ENCODE results near the gene HAGH.

HAGH gene

GRCh38 chr16:1820946-1821290 is 5.7 kb downstream of the HAGH start:
- Histone ChIP-seq H3K79me2 (ENCODE audit: low read length) (peaks cover 35% of the 10 kb centered on the region), H3K27me3 (replicated peaks; ENCODE audit: insufficient read depth, low read length) (no peaks in the 10 kb centered on the region), H3K27ac (ENCODE audit: low read length) (no peak overlapping the region), H3K4me1 (ENCODE audit: low read length) (peaks cover 5% of the 10 kb centered on the region; the same call in 1 of the 2 replicates), H4K20me1 (ENCODE audit: insufficient read depth, low read length) (no peaks in the 10 kb centered on the region), H3K4me3 (ENCODE audit: low read length) (no peak overlapping the region), H2AFZ (ENCODE audit: low read length) (no peak overlapping the region), H3K9me2 (replicated peaks; ENCODE audit: insufficient read depth, low read length) (no peaks in the 10 kb centered on the region), H3K4me2 (ENCODE audit: low read depth, low read length) (no peak overlapping the region), H3K36me3 (replicated peaks; ENCODE audit: insufficient read depth, low read length) (no peaks in the 10 kb centered on the region), H3K9ac (ENCODE audit: low read length) (no peak overlapping the region), H3K9me3 (replicated peaks; ENCODE audit: insufficient read depth, low read length) (no peaks in the 10 kb centered on the region), H3F3A (ENCODE audit: insufficient read depth, low read length) (peaks cover 6% of the 10 kb centered on the region)
- DNase-seq = no peak
- TF ChIP-seq EZH2phosphoT487 (IDR thresholded peaks at IDR 0.05; ENCODE audit: low read length) (no peak), EZH2 (optimal IDR thresholded peaks at IDR 0.05; ENCODE audit: low read depth, low read length) (no peak)
- TF ChIP-seq, protein P1, sequence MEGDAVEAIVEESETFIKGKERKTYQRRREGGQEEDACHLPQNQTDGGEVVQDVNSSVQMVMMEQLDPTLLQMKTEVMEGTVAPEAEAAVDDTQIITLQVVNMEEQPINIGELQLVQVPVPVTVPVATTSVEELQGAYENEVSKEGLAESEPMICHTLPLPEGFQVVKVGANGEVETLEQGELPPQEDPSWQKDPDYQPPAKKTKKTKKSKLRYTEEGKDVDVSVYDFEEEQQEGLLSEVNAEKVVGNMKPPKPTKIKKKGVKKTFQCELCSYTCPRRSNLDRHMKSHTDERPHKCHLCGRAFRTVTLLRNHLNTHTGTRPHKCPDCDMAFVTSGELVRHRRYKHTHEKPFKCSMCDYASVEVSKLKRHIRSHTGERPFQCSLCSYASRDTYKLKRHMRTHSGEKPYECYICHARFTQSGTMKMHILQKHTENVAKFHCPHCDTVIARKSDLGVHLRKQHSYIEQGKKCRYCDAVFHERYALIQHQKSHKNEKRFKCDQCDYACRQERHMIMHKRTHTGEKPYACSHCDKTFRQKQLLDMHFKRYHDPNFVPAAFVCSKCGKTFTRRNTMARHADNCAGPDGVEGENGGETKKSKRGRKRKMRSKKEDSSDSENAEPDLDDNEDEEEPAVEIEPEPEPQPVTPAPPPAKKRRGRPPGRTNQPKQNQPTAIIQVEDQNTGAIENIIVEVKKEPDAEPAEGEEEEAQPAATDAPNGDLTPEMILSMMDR (IDR thresholded peaks at IDR 0.05; ENCODE audit: low read length) = no peak

DNA sequence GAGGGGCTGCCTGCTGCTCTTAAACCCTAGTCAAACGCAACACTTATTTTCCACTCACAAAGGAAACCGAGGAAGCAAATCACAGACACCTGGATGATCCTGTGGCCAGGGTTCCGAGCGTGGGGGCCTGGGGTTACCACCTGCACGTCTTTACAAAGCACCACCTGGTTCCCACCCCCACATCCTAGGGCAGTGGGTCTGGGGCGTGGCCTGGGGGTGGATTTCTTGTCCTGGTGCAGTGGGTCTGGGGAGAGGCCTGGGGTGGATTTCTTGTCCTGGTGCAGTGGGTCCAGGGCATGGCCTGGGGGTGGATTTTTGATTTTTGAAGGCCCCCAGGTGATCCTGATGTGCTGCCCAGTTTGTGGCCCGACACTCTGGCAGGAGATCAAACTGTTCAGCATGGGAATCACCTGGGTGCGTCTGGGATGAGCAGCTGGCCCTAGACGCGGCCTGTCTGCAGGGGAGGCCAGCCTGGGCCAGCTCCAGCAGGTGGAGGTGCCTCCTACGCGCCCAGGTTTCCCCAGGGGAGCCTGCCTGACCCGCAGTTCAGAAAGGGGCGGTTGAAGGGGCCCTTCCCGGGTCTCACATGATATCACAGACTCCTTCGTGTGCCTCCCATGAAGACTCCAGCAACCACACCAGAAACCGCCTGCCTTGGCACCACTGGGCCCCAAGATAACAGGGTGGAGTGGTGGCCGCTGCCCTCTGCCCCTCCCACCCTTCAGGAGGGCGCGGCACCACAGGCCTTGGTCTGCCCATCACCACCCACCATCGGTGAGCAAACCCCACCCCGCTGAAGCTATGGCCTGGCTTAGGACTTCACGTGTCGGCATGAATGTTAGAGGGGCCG is 6.3 kb downstream of the HAGH start:
- Histone ChIP-seq H3F3A (ENCODE audit: insufficient read depth, low read length) (peaks cover 2% of the 10 kb centered on the region; the same call in 1 of the 2 replicates), H3K9me2 (replicated peaks; ENCODE audit: insufficient read depth, low read length) (no peaks in the 10 kb centered on the region), H4K20me1 (ENCODE audit: insufficient read depth, low read length) (no peaks in the 10 kb centered on the region), H3K36me3 (replicated peaks; ENCODE audit: insufficient read depth, low read length) (no peaks in the 10 kb centered on the region), H3K4me3 (ENCODE audit: low read length) (no peak overlapping the region), H3K4me2 (ENCODE audit: low read depth, low read length) (no peak overlapping the region), H3K9me3 (replicated peaks; ENCODE audit: insufficient read depth, low read length) (no peaks in the 10 kb centered on the region), H3K27ac (ENCODE audit: low read length) (no peak overlapping the region), H3K79me2 (ENCODE audit: low read length) (peaks cover 29% of the 10 kb centered on the region), H3K9ac (ENCODE audit: low read length) (no peak overlapping the region), H3K4me1 (ENCODE audit: low read length) (peaks cover 2% of the 10 kb centered on the region; the same call in 1 of the 2 replicates), H3K27me3 (replicated peaks; ENCODE audit: insufficient read depth, low read length) (no peaks in the 10 kb centered on the region), H2AFZ (ENCODE audit: low read length) (no peak overlapping the region)
- no peak for DNase-seq
- no peak for TF ChIP-seq EZH2phosphoT487 (IDR thresholded peaks at IDR 0.05; ENCODE audit: low read length)
- TF ChIP-seq, protein P1 (IDR thresholded peaks at IDR 0.05; ENCODE audit: low read length) = no peak
- no peak for TF ChIP-seq EZH2 (optimal IDR thresholded peaks at IDR 0.05; ENCODE audit: low read depth, low read length)

GRCh38 chr16:1819611-1820010 is 7.0 kb downstream of the HAGH start:
- Histone ChIP-seq H3K27me3 (replicated peaks; ENCODE audit: insufficient read depth, low read length) (no peaks in the 10 kb centered on the region), H3K4me1 (ENCODE audit: low read length) (no peaks in the 10 kb centered on the region), H2AFZ (ENCODE audit: low read length) (no peak overlapping the region), H3K4me2 (ENCODE audit: low read depth, low read length) (no peak overlapping the region), H3K4me3 (ENCODE audit: low read length) (no peak overlapping the region), H3K9ac (ENCODE audit: low read length) (no peak overlapping the region), H3K9me3 (replicated peaks; ENCODE audit: insufficient read depth, low read length) (no peaks in the 10 kb centered on the region), H3K36me3 (replicated peaks; ENCODE audit: insufficient read depth, low read length) (no peaks in the 10 kb centered on the region), H3K9me2 (replicated peaks; ENCODE audit: insufficient read depth, low read length) (no peaks in the 10 kb centered on the region), H3K79me2 (ENCODE audit: low read length) (peaks cover 22% of the 10 kb centered on the region), H3F3A (ENCODE audit: insufficient read depth, low read length) (no peaks in the 10 kb centered on the region), H3K27ac (ENCODE audit: low read length) (no peak overlapping the region), H4K20me1 (ENCODE audit: insufficient read depth, low read length) (no peaks in the 10 kb centered on the region)
- DNase-seq = no peak
- TF ChIP-seq, protein P1 (IDR thresholded peaks at IDR 0.05; ENCODE audit: low read length) = no peak
- TF ChIP-seq EZH2phosphoT487 (IDR thresholded peaks at IDR 0.05; ENCODE audit: low read length) = no peak
- TF ChIP-seq EZH2 (optimal IDR thresholded peaks at IDR 0.05; ENCODE audit: low read depth, low read length) = no peak
